ENCODE measurements around the gene PREX1.

GRCh38 chr20:48649104-48649626 lies 178.6 kb downstream of the PREX1 start:
- no peak for TF ChIP-seq CTCF (conservative IDR thresholded peaks at IDR 0.05; ENCODE audit: low read length)
- TF ChIP-seq EZH2phosphoT487 (IDR thresholded peaks at IDR 0.05; ENCODE audit: borderline replicate concordance, low read depth, low read length) = no peak

Measured in OCI-LY7 (cell line).